ENCODE measurements around the gene SCN3A. TPM values are rescaled to one million over a fixed set of nuclear protein-coding genes. Genes with fewer than 3 reads are reported as not detected.

SCN3A gene
- polyA plus RNA-seq, 1 donor from 2014 or later: 161 TPM

DNA sequence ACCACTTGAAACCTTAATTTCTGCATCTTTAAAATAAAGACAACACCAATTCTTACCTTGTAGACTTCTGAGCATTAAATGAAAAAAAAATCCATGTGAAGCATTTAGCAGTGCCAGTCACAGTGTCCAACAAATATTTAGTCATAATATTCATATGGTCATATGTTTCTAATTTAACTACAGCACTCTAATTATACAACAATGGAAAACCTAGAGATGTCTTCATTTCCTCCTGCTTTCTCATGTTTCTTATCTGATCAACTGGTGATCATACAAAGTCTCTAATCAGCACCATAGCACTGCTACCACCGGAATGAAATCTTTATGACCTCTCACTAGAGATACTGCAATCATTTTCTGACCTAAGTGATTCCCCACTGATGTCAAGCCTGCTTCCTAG is 10.2 kb upstream of the SCN3A start:
- Histone ChIP-seq H2AFZ (ENCODE audit: low read depth, low read length) (no peak overlapping the region), H3K36me3 (ENCODE audit: insufficient read depth, low read length) (no peaks in the 10 kb centered on the region), H3K4me2 (ENCODE audit: low read length) (no peak overlapping the region), H3K27me3 (ENCODE audit: insufficient read depth, low read depth, low read length) (no peaks in the 10 kb centered on the region), H3K4me3 (ENCODE audit: low read length) (no peak overlapping the region), H3F3A (ENCODE audit: insufficient read depth, low read length, poor library complexity, severe bottlenecking) (no peaks in the 10 kb centered on the region), H3K9me3 (ENCODE audit: low read length) (no peaks in the 10 kb centered on the region), H3K9ac (ENCODE audit: low read length) (no peak overlapping the region), H3K9me2 (ENCODE audit: insufficient read depth, low read length) (no peaks in the 10 kb centered on the region), H3K27ac (ENCODE audit: low read length) (no peak overlapping the region), H3K79me2 (replicated peaks; ENCODE audit: insufficient read depth, low read length) (no peaks in the 10 kb centered on the region), H4K20me1 (ENCODE audit: insufficient read depth) (no peaks in the 10 kb centered on the region)
- TF ChIP-seq REST (IDR thresholded peaks at IDR 0.05; ENCODE audit: borderline replicate concordance) (no peak), SMC3 (conservative IDR thresholded peaks at IDR 0.05; ENCODE audit: poor library complexity) (no peak), TAF1 (IDR thresholded peaks at IDR 0.05; ENCODE audit: low read depth) (no peak), POLR2AphosphoS5 (IDR thresholded peaks at IDR 0.05) (no peak), MXI1 (conservative IDR thresholded peaks at IDR 0.05; ENCODE audit: poor library complexity, severe bottlenecking) (no peak), RAD21 (conservative IDR thresholded peaks at IDR 0.05) (no peak), EZH2 (IDR thresholded peaks at IDR 0.05; ENCODE audit: borderline replicate concordance, insufficient read depth, low read length, poor library complexity, severe bottlenecking) (no peak), EP300 (conservative IDR thresholded peaks at IDR 0.05; ENCODE audit: poor library complexity, severe bottlenecking) (no peak)
- TF ChIP-seq, protein P1, sequence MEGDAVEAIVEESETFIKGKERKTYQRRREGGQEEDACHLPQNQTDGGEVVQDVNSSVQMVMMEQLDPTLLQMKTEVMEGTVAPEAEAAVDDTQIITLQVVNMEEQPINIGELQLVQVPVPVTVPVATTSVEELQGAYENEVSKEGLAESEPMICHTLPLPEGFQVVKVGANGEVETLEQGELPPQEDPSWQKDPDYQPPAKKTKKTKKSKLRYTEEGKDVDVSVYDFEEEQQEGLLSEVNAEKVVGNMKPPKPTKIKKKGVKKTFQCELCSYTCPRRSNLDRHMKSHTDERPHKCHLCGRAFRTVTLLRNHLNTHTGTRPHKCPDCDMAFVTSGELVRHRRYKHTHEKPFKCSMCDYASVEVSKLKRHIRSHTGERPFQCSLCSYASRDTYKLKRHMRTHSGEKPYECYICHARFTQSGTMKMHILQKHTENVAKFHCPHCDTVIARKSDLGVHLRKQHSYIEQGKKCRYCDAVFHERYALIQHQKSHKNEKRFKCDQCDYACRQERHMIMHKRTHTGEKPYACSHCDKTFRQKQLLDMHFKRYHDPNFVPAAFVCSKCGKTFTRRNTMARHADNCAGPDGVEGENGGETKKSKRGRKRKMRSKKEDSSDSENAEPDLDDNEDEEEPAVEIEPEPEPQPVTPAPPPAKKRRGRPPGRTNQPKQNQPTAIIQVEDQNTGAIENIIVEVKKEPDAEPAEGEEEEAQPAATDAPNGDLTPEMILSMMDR (IDR thresholded peaks at IDR 0.05; ENCODE audit: poor library complexity, severe bottlenecking): no peak

DNA sequence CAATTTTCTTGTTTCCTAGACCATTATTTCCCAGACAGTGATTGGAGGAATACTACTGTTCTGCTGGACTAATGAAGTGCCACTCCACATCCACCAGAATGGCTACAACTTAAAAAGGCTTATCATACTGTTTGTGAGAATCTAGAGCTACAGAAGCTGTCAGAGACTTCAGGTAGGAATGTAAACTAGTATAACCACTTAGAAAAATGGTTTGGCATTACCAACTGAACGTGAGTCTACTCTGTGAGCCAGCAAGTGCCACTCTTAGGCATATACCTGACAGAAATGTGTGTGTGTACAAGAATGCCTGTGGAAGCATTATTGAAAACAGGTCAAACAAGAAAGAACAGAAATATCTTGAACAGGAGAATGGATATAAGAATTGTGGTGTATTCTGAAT is 4.2 kb upstream of the SCN3A start:
- Histone ChIP-seq H4K20me1 (ENCODE audit: insufficient read depth) (no peaks in the 10 kb centered on the region), H3K27ac (ENCODE audit: low read length) (no peak overlapping the region), H3K36me3 (ENCODE audit: insufficient read depth, low read length) (no peaks in the 10 kb centered on the region), H3K9me3 (ENCODE audit: low read length) (no peaks in the 10 kb centered on the region), H3K4me2 (ENCODE audit: low read length) (no peak overlapping the region), H3K9ac (ENCODE audit: low read length) (no peak overlapping the region), H2AFZ (ENCODE audit: low read depth, low read length) (no peak overlapping the region), H3K4me3 (ENCODE audit: low read length) (no peak overlapping the region), H3K79me2 (replicated peaks; ENCODE audit: insufficient read depth, low read length) (peaks cover 7% of the 10 kb centered on the region), H3F3A (ENCODE audit: insufficient read depth, low read length, poor library complexity, severe bottlenecking) (no peaks in the 10 kb centered on the region), H3K27me3 (ENCODE audit: insufficient read depth, low read depth, low read length) (no peaks in the 10 kb centered on the region), H3K9me2 (ENCODE audit: insufficient read depth, low read length) (no peaks in the 10 kb centered on the region)
- TF ChIP-seq POLR2AphosphoS5 (IDR thresholded peaks at IDR 0.05) (no peak), EP300 (conservative IDR thresholded peaks at IDR 0.05; ENCODE audit: poor library complexity, severe bottlenecking) (no peak), MXI1 (conservative IDR thresholded peaks at IDR 0.05; ENCODE audit: poor library complexity, severe bottlenecking) (no peak), REST (IDR thresholded peaks at IDR 0.05; ENCODE audit: borderline replicate concordance) (no peak), SMC3 (conservative IDR thresholded peaks at IDR 0.05; ENCODE audit: poor library complexity) (no peak), TAF1 (IDR thresholded peaks at IDR 0.05; ENCODE audit: low read depth) (no peak), RAD21 (conservative IDR thresholded peaks at IDR 0.05) (no peak), EZH2 (IDR thresholded peaks at IDR 0.05; ENCODE audit: borderline replicate concordance, insufficient read depth, low read length, poor library complexity, severe bottlenecking) (no peak)
- TF ChIP-seq, protein P1 (IDR thresholded peaks at IDR 0.05; ENCODE audit: poor library complexity, severe bottlenecking): no peak

Data from neural cell (in vitro differentiated cells).